ENCODE data around the gene ATP5ME. TPM values are rescaled to one million over a fixed set of nuclear protein-coding genes. Genes with fewer than 3 reads are reported as not detected.

Gene ATP5ME
- total RNA-seq, 1 donor = 60.8 TPM

DNA sequence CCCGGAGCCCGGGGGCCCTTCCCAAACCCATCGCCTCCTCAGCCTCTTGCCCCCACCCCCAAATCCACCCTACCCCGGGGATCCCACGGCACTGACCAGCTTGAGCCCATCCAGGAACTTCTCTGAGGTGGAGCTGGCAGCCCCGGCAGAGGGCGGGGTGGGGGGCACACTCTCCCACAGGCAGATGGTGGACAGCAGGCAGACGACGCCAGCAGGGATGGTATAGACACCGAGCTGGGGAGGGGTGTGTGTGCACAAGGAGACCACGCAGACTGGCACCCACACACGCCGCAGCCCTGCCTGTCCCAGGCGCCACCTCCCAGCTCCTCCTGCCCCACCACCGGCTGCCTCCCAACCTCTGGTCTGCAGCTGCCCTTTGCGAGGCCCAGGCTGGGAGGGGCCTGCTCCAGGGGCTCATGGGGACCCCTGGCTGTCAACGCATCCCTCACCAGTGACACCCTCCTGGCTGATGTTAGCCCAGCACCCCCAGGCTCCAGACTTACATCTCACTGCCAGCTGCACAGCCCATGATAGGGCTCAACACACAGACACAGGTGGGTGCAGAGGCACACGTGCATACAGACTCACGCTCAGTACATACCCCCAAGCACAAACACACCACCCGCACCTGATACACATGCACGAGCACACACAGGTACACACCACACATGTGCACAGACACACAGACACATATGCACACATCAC, 10.7 kb upstream of the ATP5ME start:
- no peak overlapping the region for H3K4me2 ChIP-seq (ENCODE audit: insufficient read depth, low read length)
- H3K36me3 ChIP-seq (ENCODE audit: insufficient read depth, low read length) = no peaks in the 10 kb centered on the region
- no peak overlapping the region for H2AFZ ChIP-seq (ENCODE audit: low read length)
- DNase-seq (ENCODE audit: insufficient read length, low spot score, missing footprints) = no peak
- H4K20me1 ChIP-seq (ENCODE audit: insufficient read depth, low read length) = peaks cover 6% of the 10 kb centered on the region
- H3K27me3 ChIP-seq (ENCODE audit: insufficient read depth, low read length) = no peaks in the 10 kb centered on the region
- H3K9me3 ChIP-seq (ENCODE audit: low read depth, low read length) = no peaks in the 10 kb centered on the region
- H3K27ac ChIP-seq (ENCODE audit: low read depth, low read length) = no peak overlapping the region
- H3K4me1 ChIP-seq (ENCODE audit: insufficient read depth, low read length) = peaks cover 39% of the 10 kb centered on the region
- no peaks in the 10 kb centered on the region for H3K79me2 ChIP-seq (ENCODE audit: insufficient read depth, low read length)
- H3K4me3 ChIP-seq (ENCODE audit: insufficient read depth, low read length) = no peak overlapping the region
- TF ChIP-seq, protein P1, sequence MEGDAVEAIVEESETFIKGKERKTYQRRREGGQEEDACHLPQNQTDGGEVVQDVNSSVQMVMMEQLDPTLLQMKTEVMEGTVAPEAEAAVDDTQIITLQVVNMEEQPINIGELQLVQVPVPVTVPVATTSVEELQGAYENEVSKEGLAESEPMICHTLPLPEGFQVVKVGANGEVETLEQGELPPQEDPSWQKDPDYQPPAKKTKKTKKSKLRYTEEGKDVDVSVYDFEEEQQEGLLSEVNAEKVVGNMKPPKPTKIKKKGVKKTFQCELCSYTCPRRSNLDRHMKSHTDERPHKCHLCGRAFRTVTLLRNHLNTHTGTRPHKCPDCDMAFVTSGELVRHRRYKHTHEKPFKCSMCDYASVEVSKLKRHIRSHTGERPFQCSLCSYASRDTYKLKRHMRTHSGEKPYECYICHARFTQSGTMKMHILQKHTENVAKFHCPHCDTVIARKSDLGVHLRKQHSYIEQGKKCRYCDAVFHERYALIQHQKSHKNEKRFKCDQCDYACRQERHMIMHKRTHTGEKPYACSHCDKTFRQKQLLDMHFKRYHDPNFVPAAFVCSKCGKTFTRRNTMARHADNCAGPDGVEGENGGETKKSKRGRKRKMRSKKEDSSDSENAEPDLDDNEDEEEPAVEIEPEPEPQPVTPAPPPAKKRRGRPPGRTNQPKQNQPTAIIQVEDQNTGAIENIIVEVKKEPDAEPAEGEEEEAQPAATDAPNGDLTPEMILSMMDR (IDR thresholded peaks at IDR 0.05; ENCODE audit: extremely low read depth, low read depth, low read length) = no peak

DNA sequence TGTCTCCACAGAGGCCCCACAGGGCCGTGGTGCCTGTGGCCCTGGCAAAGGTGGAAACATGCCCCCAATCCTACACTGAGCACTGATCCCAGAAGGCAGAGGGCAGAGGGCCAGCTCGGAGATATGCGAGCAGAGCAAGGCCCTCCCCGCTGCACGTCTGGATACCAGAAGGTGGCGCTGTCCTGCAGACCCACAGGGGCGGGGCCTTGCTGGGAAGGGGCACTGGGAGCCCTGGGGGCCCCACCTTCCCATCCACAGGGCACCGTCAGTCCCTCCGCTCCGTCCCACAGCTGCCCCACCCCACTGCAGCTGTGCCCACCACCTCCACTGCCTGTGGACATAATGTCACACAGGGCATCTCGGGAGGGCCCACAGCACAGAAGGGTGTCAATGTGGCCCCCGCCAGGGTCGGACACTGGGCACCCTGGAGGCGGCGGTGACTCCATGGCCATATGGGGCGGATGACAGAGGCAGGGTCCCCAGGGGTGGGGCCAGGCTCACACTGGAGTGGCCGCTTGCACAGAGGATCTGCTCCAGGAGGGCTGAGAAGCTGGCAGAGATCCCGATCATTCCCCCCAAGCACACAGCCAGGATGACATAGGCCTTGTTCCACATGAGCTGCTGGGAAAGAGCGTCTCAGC, 10.0 kb upstream of the ATP5ME start:
- H3K27me3 ChIP-seq (ENCODE audit: insufficient read depth, low read length) = no peaks in the 10 kb centered on the region
- H3K4me1 ChIP-seq (ENCODE audit: insufficient read depth, low read length) = peaks cover 32% of the 10 kb centered on the region
- no peak overlapping the region for H3K27ac ChIP-seq (ENCODE audit: low read depth, low read length)
- peaks cover 6% of the 10 kb centered on the region for H4K20me1 ChIP-seq (ENCODE audit: insufficient read depth, low read length)
- no peaks in the 10 kb centered on the region for H3K36me3 ChIP-seq (ENCODE audit: insufficient read depth, low read length)
- no peak overlapping the region for H3K4me2 ChIP-seq (ENCODE audit: insufficient read depth, low read length)
- TF ChIP-seq, protein P1 (IDR thresholded peaks at IDR 0.05; ENCODE audit: extremely low read depth, low read depth, low read length) = peak; percentile 72
- DNase-seq (ENCODE audit: insufficient read length, low spot score, missing footprints) = peak; percentile 99
- no peaks in the 10 kb centered on the region for H3K9me3 ChIP-seq (ENCODE audit: low read depth, low read length)
- no peaks in the 10 kb centered on the region for H3K79me2 ChIP-seq (ENCODE audit: insufficient read depth, low read length)
- H3K4me3 ChIP-seq (ENCODE audit: insufficient read depth, low read length) = no peak overlapping the region
- no peak overlapping the region for H2AFZ ChIP-seq (ENCODE audit: low read length)

DNA sequence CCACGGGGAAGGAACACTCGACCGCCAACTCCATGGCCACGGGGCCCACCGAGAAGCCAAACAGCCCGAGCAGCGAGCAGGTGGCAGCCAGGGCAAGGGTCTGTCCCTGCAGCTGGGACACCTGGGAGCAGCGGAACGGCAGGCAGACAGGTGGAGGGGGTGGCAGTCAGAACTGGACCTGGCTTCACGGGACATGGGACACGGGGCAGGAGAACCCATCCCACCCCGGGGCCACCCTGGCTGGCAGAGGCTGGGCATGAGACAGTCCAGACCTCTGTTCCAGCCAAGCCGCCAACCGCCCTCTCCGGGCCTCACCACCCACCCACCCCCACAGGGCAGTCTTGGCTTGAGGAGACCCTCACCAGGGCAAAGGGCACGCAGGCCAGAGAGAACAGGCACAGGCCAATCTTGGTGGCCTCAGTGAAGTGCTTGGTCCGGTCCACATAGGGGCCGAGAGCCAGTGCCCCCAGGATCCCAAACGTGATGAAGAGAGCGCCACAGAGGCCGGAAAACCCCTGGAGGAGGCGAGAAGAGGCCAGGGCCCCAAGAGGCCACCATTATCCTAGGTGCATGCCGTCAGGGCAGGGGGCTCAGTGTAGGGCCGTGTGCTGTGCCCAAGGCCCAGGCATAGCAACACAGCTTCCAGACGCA, 9.3 kb upstream of the ATP5ME start:
- H3K4me3 ChIP-seq (ENCODE audit: insufficient read depth, low read length) = no peak overlapping the region
- H3K27me3 ChIP-seq (ENCODE audit: insufficient read depth, low read length) = no peaks in the 10 kb centered on the region
- TF ChIP-seq, protein P1 (IDR thresholded peaks at IDR 0.05; ENCODE audit: extremely low read depth, low read depth, low read length) = no peak
- H3K79me2 ChIP-seq (ENCODE audit: insufficient read depth, low read length) = no peaks in the 10 kb centered on the region
- no peak overlapping the region for H3K27ac ChIP-seq (ENCODE audit: low read depth, low read length)
- H3K36me3 ChIP-seq (ENCODE audit: insufficient read depth, low read length) = no peaks in the 10 kb centered on the region
- no peaks in the 10 kb centered on the region for H3K9me3 ChIP-seq (ENCODE audit: low read depth, low read length)
- H3K4me2 ChIP-seq (ENCODE audit: insufficient read depth, low read length) = no peak overlapping the region
- no peak for DNase-seq (ENCODE audit: insufficient read length, low spot score, missing footprints)
- no peak overlapping the region for H2AFZ ChIP-seq (ENCODE audit: low read length)
- peaks cover 7% of the 10 kb centered on the region for H4K20me1 ChIP-seq (ENCODE audit: insufficient read depth, low read length)
- H3K4me1 ChIP-seq (ENCODE audit: insufficient read depth, low read length) = peaks cover 28% of the 10 kb centered on the region
